Measurements from ENCODE around the gene CNIH3. TPM values are rescaled to one million over a fixed set of nuclear protein-coding genes. Genes with fewer than 3 reads are reported as not detected.

CNIH3 gene
- total RNA-seq, 4 donors from 2014 or later = 0.81 to 2.2 (median 1.4) TPM

GRCh38 chr1:224669403-224669802 is 53.3 kb downstream of the CNIH3 start:
- no peaks in the 10 kb centered on the region for H3K27me3 ChIP-seq
- H3K27ac ChIP-seq = no peak overlapping the region
- H3K4me1 ChIP-seq = peaks cover 0 to 5% (median 0%) of the 10 kb centered on the region in 3 donors
- ATAC-seq = no peak
- TF ChIP-seq EP300 (IDR thresholded peaks at IDR 0.05) (no peak), POLR2A (IDR thresholded peaks at IDR 0.05) (no peak), CTCF (IDR thresholded peaks at IDR 0.05) (no peak), POLR2AphosphoS5 (IDR thresholded peaks at IDR 0.05) (no peak)
- H3K9me3 ChIP-seq = no peaks in the 10 kb centered on the region
- 80 to 93% methylated on average over 2 to 3 of the region's 3 CpGs for WGBS, 2 donors (ENCODE audit: low coverage in 1 of 2)
- H3K36me3 ChIP-seq = no peaks in the 10 kb centered on the region
- no peak overlapping the region for H3K4me3 ChIP-seq

GRCh38 chr1:224670506-224670905 is 54.4 kb downstream of the CNIH3 start:
- no peak overlapping the region for H3K27ac ChIP-seq
- WGBS, 2 donors (ENCODE audit: low coverage in 1 of 2) = 57 to 60% methylated on average over 1 of the region's 1 CpG
- H3K27me3 ChIP-seq = no peaks in the 10 kb centered on the region
- H3K36me3 ChIP-seq = no peaks in the 10 kb centered on the region
- peaks cover 0 to 5% (median 0%) of the 10 kb centered on the region in 3 donors for H3K4me1 ChIP-seq
- TF ChIP-seq POLR2AphosphoS5 (IDR thresholded peaks at IDR 0.05) (no peak), CTCF (IDR thresholded peaks at IDR 0.05) (no peak), EP300 (IDR thresholded peaks at IDR 0.05) (no peak), POLR2A (IDR thresholded peaks at IDR 0.05) (no peak)
- no peak overlapping the region for H3K4me3 ChIP-seq
- no peak for ATAC-seq
- no peaks in the 10 kb centered on the region for H3K9me3 ChIP-seq

GRCh38 chr1:224671076-224671475 is 55.0 kb downstream of the CNIH3 start:
- Histone ChIP-seq H3K4me3 (no peak overlapping the region), H3K4me1 (peaks cover 0 to 5% (median 0%) of the 10 kb centered on the region in 3 donors), H3K36me3 (no peaks in the 10 kb centered on the region), H3K27me3 (no peaks in the 10 kb centered on the region), H3K27ac (no peak overlapping the region), H3K9me3 (no peaks in the 10 kb centered on the region)
- TF ChIP-seq EP300 (IDR thresholded peaks at IDR 0.05) (no peak), CTCF (IDR thresholded peaks at IDR 0.05) (no peak), POLR2AphosphoS5 (IDR thresholded peaks at IDR 0.05) (no peak), POLR2A (IDR thresholded peaks at IDR 0.05) (no peak)
- no peak for ATAC-seq
- WGBS, 2 donors (ENCODE audit: low coverage in 1 of 2) = no CpG with 5 or more reads among the region's 1 CpG

- no peaks in the 10 kb centered on the region for H3K36me3 ChIP-seq
- no peaks in the 10 kb centered on the region for H3K27me3 ChIP-seq
- TF ChIP-seq EP300 (IDR thresholded peaks at IDR 0.05) = no peak
- TF ChIP-seq POLR2AphosphoS5 (IDR thresholded peaks at IDR 0.05) = no peak
- no peak for TF ChIP-seq CTCF (IDR thresholded peaks at IDR 0.05)
- no peak for TF ChIP-seq POLR2A (IDR thresholded peaks at IDR 0.05)
- H3K4me1 ChIP-seq = peaks cover 0 to 5% (median 0%) of the 10 kb centered on the region in 3 donors
- H3K4me3 ChIP-seq = no peak overlapping the region
- 15 to 52% methylated on average over 2 to 4 of the region's 4 CpGs for WGBS, 2 donors (ENCODE audit: low coverage in 1 of 2)
- ATAC-seq = no peak
- no peak overlapping the region for H3K27ac ChIP-seq
- no peaks in the 10 kb centered on the region for H3K9me3 ChIP-seq
These were observed 57.0 kb downstream of the CNIH3 start for GRCh38 chr1:224673141-224673540.

GRCh38 chr1:224675590-224675989 is 59.5 kb downstream of the CNIH3 start:
- Histone ChIP-seq H3K27ac (no peak overlapping the region), H3K36me3 (no peaks in the 10 kb centered on the region), H3K27me3 (no peaks in the 10 kb centered on the region), H3K9me3 (no peaks in the 10 kb centered on the region), H3K4me1 (peaks cover 0 to 5% (median 0%) of the 10 kb centered on the region in 3 donors), H3K4me3 (no peak overlapping the region)
- ATAC-seq = no peak
- TF ChIP-seq EP300 (IDR thresholded peaks at IDR 0.05) (no peak), POLR2A (IDR thresholded peaks at IDR 0.05) (no peak), POLR2AphosphoS5 (IDR thresholded peaks at IDR 0.05) (no peak), CTCF (IDR thresholded peaks at IDR 0.05) (no peak)
- 81 to 87% methylated on average over 2 of the region's 2 CpGs for WGBS, 2 donors (ENCODE audit: low coverage in 1 of 2)
